GM23338 (cell line): ENCODE data around the gene EMP2. TPM values are rescaled to one million over a fixed set of nuclear protein-coding genes. Genes with fewer than 3 reads are reported as not detected.

ENCODE experiments used
- ATAC-seq: fragments of 200-7000 bp; cut with Tn5 transposase; 3 replicates; pipeline ENCODE4 v1.9.1; 2020
- DNase-seq: peaks from one replicate; pipeline ENCODE4 v3.0.0-alpha.2; 2015; ENCODE audit warnings: low spot score
- H2AFZ ChIP-seq: fragments of 200-600 bp; sonication (generic); 2 replicates; pipeline ENCODE4 v1.8.0; 2016; ENCODE audit warnings: antibody characterized with exemption, mild to moderate bottlenecking, moderate library complexity
- H3F3A ChIP-seq: fragments of 200-600 bp; sonication (generic); replicated peaks from 2 replicates; pipeline ENCODE4 v1.8.0; 2017; ENCODE audit warnings: antibody characterized with exemption, mixed run types, low read depth
- H3K27ac ChIP-seq: fragments of 200-600 bp; sonication (generic); 2 replicates; pipeline ENCODE4 v1.6.1; 2016; ENCODE audit warnings: low read depth
- H3K27me3 ChIP-seq: fragments of 200-600 bp; sonication (generic); 2 replicates; pipeline ENCODE4 v1.8.0; 2016; ENCODE audit warnings: mild to moderate bottlenecking, mixed run types, moderate library complexity; ENCODE audit not compliant: insufficient read depth
- H3K36me3 ChIP-seq: fragments of 200-600 bp; sonication (generic); 2 replicates; pipeline ENCODE4 v1.8.0; 2016; ENCODE audit warnings: mild to moderate bottlenecking; ENCODE audit not compliant: insufficient read depth
- H3K4me1 ChIP-seq: fragments of 200-600 bp; sonication (generic); 2 replicates; pipeline ENCODE4 v1.8.0; 2016; ENCODE audit warnings: mild to moderate bottlenecking, moderate library complexity; ENCODE audit not compliant: insufficient read depth
- H3K4me2 ChIP-seq: fragments of 200-600 bp; sonication (generic); 2 replicates; pipeline ENCODE4 v1.7.1; 2017; ENCODE audit warnings: mixed run types
- H3K4me3 ChIP-seq: fragments of 200-600 bp; sonication (generic); 2 replicates; pipeline ENCODE4 v1.6.1; 2016; ENCODE audit warnings: mixed run types
- H3K79me2 ChIP-seq: fragments of 200-600 bp; sonication (generic); replicated peaks from 2 replicates; pipeline ENCODE4 v1.8.0; 2017; ENCODE audit warnings: mild to moderate bottlenecking; ENCODE audit not compliant: insufficient read depth
- H3K9me2 ChIP-seq: fragments of 200-600 bp; sonication (generic); 2 replicates; pipeline ENCODE4 v1.8.0; 2017; ENCODE audit not compliant: insufficient read depth
- H4K20me1 ChIP-seq: fragments of 200-600 bp; sonication (generic); replicated peaks from 2 replicates; pipeline ENCODE4 v1.8.0; 2017; ENCODE audit warnings: mild to moderate bottlenecking; ENCODE audit not compliant: insufficient read depth
- H3K27ac Mint-ChIP-seq: 2 replicates; pipeline ENCODE4 v1.8.0; 2020; ENCODE audit warnings: inconsistent platforms, mild to moderate bottlenecking, moderate library complexity, mixed read lengths
- H3K27me3 Mint-ChIP-seq: 3 replicates; pipeline ENCODE4 v1.8.0; 2022; ENCODE audit warnings: low read depth, mild to moderate bottlenecking, moderate library complexity, mixed read lengths, inconsistent platforms; ENCODE audit not compliant: insufficient read depth, poor library complexity
- H3K36me3 Mint-ChIP-seq: 3 replicates; pipeline ENCODE4 v1.8.0; 2021; ENCODE audit warnings: low read depth, mild to moderate bottlenecking, inconsistent platforms, moderate library complexity, mixed read lengths
- H3K4me1 Mint-ChIP-seq: 3 replicates; pipeline ENCODE4 v1.8.0; 2020; ENCODE audit warnings: mild to moderate bottlenecking, inconsistent platforms, mixed read lengths
- H3K4me3 Mint-ChIP-seq: 3 replicates; pipeline ENCODE4 v1.8.0; 2021; ENCODE audit warnings: moderate library complexity, mild to moderate bottlenecking, inconsistent platforms, mixed read lengths
- H3K9me3 Mint-ChIP-seq: 3 replicates; pipeline ENCODE4 v1.8.0; 2020; ENCODE audit warnings: moderate library complexity, mild to moderate bottlenecking, inconsistent platforms, mixed read lengths
- CREB1 ChIP-seq: fragments of 250-450 bp; sonication (Bioruptor Pico); IDR thresholded peaks from 2 replicates; pipeline ENCODE4 v1.5.0; 2020; ENCODE audit warnings: low read depth, mild to moderate bottlenecking, moderate library complexity
- EZH2 ChIP-seq: fragments of 200-600 bp; sonication (generic); IDR thresholded peaks from one replicate; pipeline ENCODE4 v1.8.0; 2017; ENCODE audit warnings: antibody characterized with exemption, mild to moderate bottlenecking, low read depth; ENCODE audit not compliant: unreplicated experiment
- JUNB ChIP-seq: IDR thresholded peaks from one replicate; pipeline ENCODE4 v1.6.1; 2016; ENCODE audit warnings: antibody characterized with exemption; ENCODE audit not compliant: unreplicated experiment
- POLR2AphosphoS5 ChIP-seq: IDR thresholded peaks from 2 replicates; pipeline ENCODE4 v1.6.1; 2016; ENCODE audit warnings: antibody characterized with exemption, low read depth
- STAT1 ChIP-seq: IDR thresholded peaks from one replicate; pipeline ENCODE4 v1.6.1; 2016; ENCODE audit warnings: antibody characterized with exemption; ENCODE audit not compliant: unreplicated experiment
- ZNF462 ChIP-seq: fragments of 250-450 bp; sonication (Bioruptor Pico); IDR thresholded peaks from 2 replicates; pipeline ENCODE4 v1.5.0; 2020; ENCODE audit warnings: mild to moderate bottlenecking, moderate library complexity
- polyA plus RNA-seq: library from polyadenylated mRNA; unstranded; fragments of >200 nt; fragmentation: Nextera tagmentation; extraction: Ambion mirVana; gene quantifications from 2 replicates; pipeline ENCODE4 v1.2.1, GENCODE V29; 2016
- total RNA-seq: library from RNA; depleted of rRNA; stranded (reverse); fragments of >200 nt; shearing (Covaris generic); gene quantifications from 2 replicates; pipeline ENCODE4 v1.2.3, GENCODE V29; 2014
- TF ChIP-seq, protein P1 (sequence below): IDR thresholded peaks from one replicate; pipeline ENCODE4 v1.6.1; 2018; ENCODE audit warnings: antibody characterized with exemption; ENCODE audit not compliant: unreplicated experiment
- TF ChIP-seq, protein P2 (sequence below), 2 experiments: fragments of 200-600 bp in 1 of 2; sonication (generic) in 1 of 2; conservative IDR thresholded peaks; 2 replicates each; pipeline versions ENCODE4 v1.5.1 to v1.6.1; 2016 to 2017; ENCODE audit warnings: antibody characterized with exemption in 2 of 2, low read depth in 2 of 2, mild to moderate bottlenecking in 2 of 2, moderate library complexity in 1 of 2

EMP2 gene
- total and polyA plus RNA-seq, 2 experiments from 2014 or later: 7.3 to 40.1 TPM

DNA sequence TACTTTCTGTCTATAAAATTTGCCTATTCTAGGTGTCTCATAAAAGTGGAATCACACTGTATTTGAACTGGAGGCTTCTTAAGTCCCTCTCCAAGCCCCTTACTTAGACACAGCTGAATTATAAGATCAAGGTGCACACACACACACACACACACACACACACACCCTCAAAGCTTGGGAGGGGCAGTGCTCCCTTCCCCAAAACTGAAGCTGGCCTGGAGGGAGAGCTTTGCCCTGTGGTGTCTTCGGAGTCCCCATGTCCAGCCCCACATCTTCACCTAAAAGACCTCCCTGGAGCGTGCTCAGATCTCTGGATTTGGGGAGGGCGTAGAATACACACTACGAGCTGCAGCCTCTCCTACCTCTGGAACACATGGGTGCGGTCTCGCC, 828 bp downstream of the EMP2 start:
- no peaks in the 10 kb centered on the region; the same call in 2 of the 3 replicates for H3K9me3 Mint-ChIP-seq
- H3K27ac Mint-ChIP-seq: no peak overlapping the region
- H3K27me3 Mint-ChIP-seq: peaks cover 16% of the 10 kb centered on the region
- no peak overlapping the region for H3K27ac ChIP-seq
- H3F3A ChIP-seq: 0 out of 2 replicates have a peak, but pooled peaks cover 3% of the 10 kb centered on the region
- H2AFZ ChIP-seq: peak overlapping the region; percentile 59; the same call in 1 of the 2 replicates
- no peaks in the 10 kb centered on the region for H4K20me1 ChIP-seq
- TF ChIP-seq JUNB (no peak), EZH2 (no peak), POLR2AphosphoS5 (no peak), ZNF462 (CRISPR knock-in tag) (no peak), STAT1 (no peak), CREB1 (no peak)
- TF ChIP-seq, protein P1, sequence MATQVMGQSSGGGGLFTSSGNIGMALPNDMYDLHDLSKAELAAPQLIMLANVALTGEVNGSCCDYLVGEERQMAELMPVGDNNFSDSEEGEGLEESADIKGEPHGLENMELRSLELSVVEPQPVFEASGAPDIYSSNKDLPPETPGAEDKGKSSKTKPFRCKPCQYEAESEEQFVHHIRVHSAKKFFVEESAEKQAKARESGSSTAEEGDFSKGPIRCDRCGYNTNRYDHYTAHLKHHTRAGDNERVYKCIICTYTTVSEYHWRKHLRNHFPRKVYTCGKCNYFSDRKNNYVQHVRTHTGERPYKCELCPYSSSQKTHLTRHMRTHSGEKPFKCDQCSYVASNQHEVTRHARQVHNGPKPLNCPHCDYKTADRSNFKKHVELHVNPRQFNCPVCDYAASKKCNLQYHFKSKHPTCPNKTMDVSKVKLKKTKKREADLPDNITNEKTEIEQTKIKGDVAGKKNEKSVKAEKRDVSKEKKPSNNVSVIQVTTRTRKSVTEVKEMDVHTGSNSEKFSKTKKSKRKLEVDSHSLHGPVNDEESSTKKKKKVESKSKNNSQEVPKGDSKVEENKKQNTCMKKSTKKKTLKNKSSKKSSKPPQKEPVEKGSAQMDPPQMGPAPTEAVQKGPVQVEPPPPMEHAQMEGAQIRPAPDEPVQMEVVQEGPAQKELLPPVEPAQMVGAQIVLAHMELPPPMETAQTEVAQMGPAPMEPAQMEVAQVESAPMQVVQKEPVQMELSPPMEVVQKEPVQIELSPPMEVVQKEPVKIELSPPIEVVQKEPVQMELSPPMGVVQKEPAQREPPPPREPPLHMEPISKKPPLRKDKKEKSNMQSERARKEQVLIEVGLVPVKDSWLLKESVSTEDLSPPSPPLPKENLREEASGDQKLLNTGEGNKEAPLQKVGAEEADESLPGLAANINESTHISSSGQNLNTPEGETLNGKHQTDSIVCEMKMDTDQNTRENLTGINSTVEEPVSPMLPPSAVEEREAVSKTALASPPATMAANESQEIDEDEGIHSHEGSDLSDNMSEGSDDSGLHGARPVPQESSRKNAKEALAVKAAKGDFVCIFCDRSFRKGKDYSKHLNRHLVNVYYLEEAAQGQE: no peak
- TF ChIP-seq, protein P2, sequence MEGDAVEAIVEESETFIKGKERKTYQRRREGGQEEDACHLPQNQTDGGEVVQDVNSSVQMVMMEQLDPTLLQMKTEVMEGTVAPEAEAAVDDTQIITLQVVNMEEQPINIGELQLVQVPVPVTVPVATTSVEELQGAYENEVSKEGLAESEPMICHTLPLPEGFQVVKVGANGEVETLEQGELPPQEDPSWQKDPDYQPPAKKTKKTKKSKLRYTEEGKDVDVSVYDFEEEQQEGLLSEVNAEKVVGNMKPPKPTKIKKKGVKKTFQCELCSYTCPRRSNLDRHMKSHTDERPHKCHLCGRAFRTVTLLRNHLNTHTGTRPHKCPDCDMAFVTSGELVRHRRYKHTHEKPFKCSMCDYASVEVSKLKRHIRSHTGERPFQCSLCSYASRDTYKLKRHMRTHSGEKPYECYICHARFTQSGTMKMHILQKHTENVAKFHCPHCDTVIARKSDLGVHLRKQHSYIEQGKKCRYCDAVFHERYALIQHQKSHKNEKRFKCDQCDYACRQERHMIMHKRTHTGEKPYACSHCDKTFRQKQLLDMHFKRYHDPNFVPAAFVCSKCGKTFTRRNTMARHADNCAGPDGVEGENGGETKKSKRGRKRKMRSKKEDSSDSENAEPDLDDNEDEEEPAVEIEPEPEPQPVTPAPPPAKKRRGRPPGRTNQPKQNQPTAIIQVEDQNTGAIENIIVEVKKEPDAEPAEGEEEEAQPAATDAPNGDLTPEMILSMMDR (conservative IDR thresholded peaks at IDR 0.05; ENCODE audit: low read depth in 2 of 2): no peak
- H3K4me3 Mint-ChIP-seq: peak overlapping the region; percentile 70
- H3K4me1 ChIP-seq: peaks cover 35% of the 10 kb centered on the region
- 0 out of 2 replicates have a peak, but pooled peaks cover 4% of the 10 kb centered on the region for H3K79me2 ChIP-seq
- no peaks in the 10 kb centered on the region for H3K36me3 ChIP-seq
- ATAC-seq (peak; percentile 3), DNase-seq (no peak)
- H3K4me1 Mint-ChIP-seq: peaks cover 58% of the 10 kb centered on the region
- H3K9me2 ChIP-seq: no peaks in the 10 kb centered on the region
- peak overlapping the region; percentile 94 for H3K4me2 ChIP-seq
- H3K27me3 ChIP-seq: no peaks in the 10 kb centered on the region
- H3K4me3 ChIP-seq: peak overlapping the region; percentile 82
- H3K36me3 Mint-ChIP-seq: no peaks in the 10 kb centered on the region; the same call in 2 of the 3 replicates
